NOMO-1 treated with dmso at 0.1 percent for 144 hours (cell line): ENCODE results near the gene SIRT2.
"Not testable (repeated sequence)": the region's sequence is repeated elsewhere in the genome, so short reads cannot be mapped to it uniquely, and the experiment has no call there.

ENCODE experiments used
- DNase-seq: peaks from one replicate; lab custom pipeline; 2025; ENCODE audit not compliant: unreplicated experiment; lab: John Stamatoyannopoulos, UW

SIRT2 gene

GRCh38 chr19:38898788-38899446 lies 501 bp downstream of the SIRT2 start:
- DNase-seq: no peak

- no peak for DNase-seq
Measured at GRCh38 chr19:38894968-38895367, 4.5 kb downstream of the SIRT2 start.

- no peak for DNase-seq
Measured at GRCh38 chr19:38893341-38893771, 6.1 kb downstream of the SIRT2 start.

- DNase-seq: no peak
Measured at GRCh38 chr19:38892841-38893240, 6.6 kb downstream of the SIRT2 start.

GRCh38 chr19:38891771-38892170 lies 7.6 kb downstream of the SIRT2 start:
- no peak for DNase-seq

- DNase-seq: no peak
Measured at GRCh38 chr19:38890686-38891085, 8.7 kb downstream of the SIRT2 start.

GRCh38 chr19:38889803-38890202 lies 9.6 kb downstream of the SIRT2 start:
- DNase-seq: no peak

- DNase-seq: no peak
Measured at GRCh38 chr19:38888876-38889275, 10.5 kb downstream of the SIRT2 start.

- not testable (repeated sequence) for DNase-seq
Measured at GRCh38 chr19:38884691-38885090, 14.7 kb downstream of the SIRT2 start.

GRCh38 chr19:38883286-38883685 lies 16.1 kb downstream of the SIRT2 start:
- no peak for DNase-seq

- DNase-seq: no peak
Measured at GRCh38 chr19:38880882-38881609, 18.4 kb downstream of the SIRT2 start.

GRCh38 chr19:38880076-38880881 lies 19.1 kb downstream of the SIRT2 start:
- no peak for DNase-seq

GRCh38 chr19:38879400-38879751 lies 20.0 kb downstream of the SIRT2 start:
- DNase-seq: no peak

- DNase-seq: no peak
Measured at GRCh38 chr19:38878575-38879399, 20.6 kb downstream of the SIRT2 start.

GRCh38 chr19:38877781-38878574 lies 21.4 kb downstream of the SIRT2 start, which contains the start of gene RINL:
Gene RINL (minus strand): TSS chr19:38878275. CDS start chr19:38876742, 1,533 bp downstream.
- DNase-seq: peak; percentile 66

- no peak for DNase-seq
Measured at GRCh38 chr19:38875656-38876395, 23.6 kb downstream of the SIRT2 start.

GRCh38 chr19:38873400-38873799 lies 26.0 kb downstream of the SIRT2 start:
- DNase-seq: not testable (repeated sequence)

- no peak for DNase-seq
Measured at GRCh38 chr19:38870612-38871011, 28.8 kb downstream of the SIRT2 start.

- no peak for DNase-seq
Measured at GRCh38 chr19:38869836-38870607, 29.4 kb downstream of the SIRT2 start.
